HG03103 (cell line): ENCODE data around the gene PAK2.
"Not testable (repeated sequence)": the region's sequence is repeated elsewhere in the genome, so short reads cannot be mapped to it uniquely, and the experiment has no call there.

Source experiments
- ATAC-seq: cut with Tn5 transposase; IDR thresholded peaks from one replicate; pipeline ENCODE4 v1.9.1; 2021; ENCODE audit warnings: low read depth; ENCODE audit not compliant: unreplicated experiment

The PAK2 gene

GRCh38 chr3:196735751-196736150, 3.9 kb upstream of the PAK2 start:
- ATAC-seq, result no peak

DNA sequence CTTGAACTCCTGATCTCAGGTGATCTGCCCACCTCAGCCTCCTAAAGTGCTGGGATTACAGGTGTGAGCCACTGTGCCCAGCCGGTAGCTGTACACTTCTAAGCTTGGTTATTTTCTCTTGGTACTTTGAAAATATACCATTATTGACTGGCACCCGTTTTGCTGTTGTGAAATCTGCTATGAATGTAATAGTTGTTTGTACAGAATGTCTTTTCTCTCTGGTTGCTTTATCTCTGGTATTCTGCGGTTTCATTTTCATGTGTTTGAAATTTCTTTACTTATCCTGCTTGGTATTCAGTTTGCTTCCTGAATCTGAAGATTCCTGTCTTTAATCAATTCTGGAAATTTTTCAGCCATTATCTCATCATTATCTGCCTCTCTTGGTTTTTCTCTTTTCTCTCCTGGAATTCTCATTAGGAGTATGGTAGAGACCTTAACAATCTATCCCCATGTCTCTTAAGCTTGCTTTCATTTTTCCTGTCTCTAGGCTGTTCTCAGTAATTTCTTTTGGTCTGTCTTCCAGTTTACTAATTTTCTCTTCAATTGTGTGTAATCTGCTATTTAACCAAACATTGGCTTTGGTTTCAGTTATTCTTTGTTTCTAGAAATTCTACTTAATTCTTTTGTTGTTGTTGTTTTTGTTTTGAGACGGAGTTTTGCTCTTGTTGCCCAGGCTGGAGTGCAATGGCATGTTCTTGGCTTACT, 2.8 kb upstream of the PAK2 start:
- no peak for ATAC-seq

GRCh38 chr3:196737655-196738054, 2.0 kb upstream of the PAK2 start:
- ATAC-seq, result no peak

DNA sequence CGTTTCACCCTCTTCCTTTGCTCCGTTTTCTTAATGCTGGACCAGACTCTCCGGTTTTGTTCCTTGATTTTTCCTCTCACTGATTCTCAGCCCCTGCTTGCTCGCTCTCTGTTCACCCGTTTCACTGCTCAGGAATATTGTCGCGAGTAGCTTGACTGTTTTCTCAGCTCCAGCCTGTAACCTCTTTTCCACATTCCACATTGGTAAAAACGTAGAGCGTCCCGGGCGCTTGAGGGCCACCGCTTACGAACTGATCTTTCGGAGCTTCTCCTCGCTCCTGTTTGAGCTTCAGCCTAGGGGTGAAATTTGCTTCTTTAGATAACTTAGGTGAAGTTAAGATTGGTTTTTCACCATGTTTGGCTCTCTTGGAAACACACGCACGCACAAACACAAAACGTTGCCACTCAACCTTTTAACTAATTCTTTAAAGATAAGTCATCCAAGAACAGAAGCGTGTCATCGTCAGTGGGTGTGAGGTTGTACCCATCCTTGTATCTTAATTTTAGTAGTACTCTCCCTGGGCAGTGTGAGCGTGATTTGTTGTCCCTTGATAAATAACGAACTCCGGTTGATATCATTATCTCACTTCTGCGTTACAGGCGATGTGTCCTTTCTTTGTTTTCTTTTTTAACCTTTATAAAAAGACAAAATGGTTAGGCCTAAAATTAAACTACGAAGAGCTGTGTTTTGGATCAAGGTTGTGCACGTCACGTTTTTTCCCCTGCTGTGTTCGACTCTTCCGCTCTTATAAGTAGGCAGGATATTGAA, 1.0 kb downstream of the PAK2 start:
- peak; percentile 8 for ATAC-seq

GRCh38 chr3:196741249-196741889, 1.7 kb downstream of the PAK2 start:
- no peak for ATAC-seq

- ATAC-seq, result not testable (repeated sequence)
Observed at GRCh38 chr3:196743569-196743968, 3.9 kb downstream of the PAK2 start.

GRCh38 chr3:196749125-196749524, 9.5 kb downstream of the PAK2 start:
- no peak for ATAC-seq

GRCh38 chr3:196753201-196753600, 13.5 kb downstream of the PAK2 start:
- no peak for ATAC-seq

GRCh38 chr3:196754091-196754981, 14.7 kb downstream of the PAK2 start:
- no peak for ATAC-seq

GRCh38 chr3:196756732-196757131, 17.1 kb downstream of the PAK2 start:
- no peak for ATAC-seq

DNA sequence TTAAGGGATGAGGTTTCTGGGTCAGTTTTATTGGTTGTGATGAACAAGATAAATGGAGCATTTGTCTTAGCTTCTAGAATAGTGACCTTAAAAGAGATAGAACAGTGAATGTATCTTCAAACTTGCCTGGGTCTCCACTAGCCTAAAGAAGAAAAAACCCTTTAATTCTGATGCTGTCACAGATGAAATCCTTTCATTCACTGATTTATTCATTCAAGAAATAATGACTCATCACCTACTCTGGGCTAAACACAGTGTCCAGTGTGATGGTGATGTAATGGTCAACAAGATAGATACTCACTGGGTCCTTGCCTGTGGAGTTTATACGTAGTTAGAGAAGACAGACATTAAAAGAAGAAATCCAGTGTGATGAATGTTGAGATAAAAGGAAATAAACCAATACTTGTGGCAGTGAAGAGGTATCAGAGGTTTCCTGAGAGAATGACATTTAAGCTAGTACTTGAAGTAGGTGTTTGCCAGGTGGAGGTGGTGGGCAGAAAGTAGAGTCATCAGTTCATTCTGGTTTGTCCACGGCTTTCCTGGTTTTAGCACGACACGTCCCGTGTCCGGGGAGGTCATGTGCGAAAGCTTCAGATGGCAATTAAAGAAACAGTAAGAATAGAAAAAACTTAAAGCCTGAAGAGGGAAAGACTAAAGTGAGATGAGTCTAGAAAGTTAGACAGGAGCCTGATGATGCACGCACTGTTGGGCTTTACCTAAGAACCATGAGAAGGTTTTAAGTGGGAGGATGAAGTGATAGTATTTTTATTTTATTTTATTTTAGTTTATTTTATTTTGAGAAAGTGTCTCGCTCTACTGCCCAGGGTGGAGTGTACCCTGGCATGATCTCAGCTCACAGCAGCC, 18.5 kb downstream of the PAK2 start:
- no peak for ATAC-seq

DNA sequence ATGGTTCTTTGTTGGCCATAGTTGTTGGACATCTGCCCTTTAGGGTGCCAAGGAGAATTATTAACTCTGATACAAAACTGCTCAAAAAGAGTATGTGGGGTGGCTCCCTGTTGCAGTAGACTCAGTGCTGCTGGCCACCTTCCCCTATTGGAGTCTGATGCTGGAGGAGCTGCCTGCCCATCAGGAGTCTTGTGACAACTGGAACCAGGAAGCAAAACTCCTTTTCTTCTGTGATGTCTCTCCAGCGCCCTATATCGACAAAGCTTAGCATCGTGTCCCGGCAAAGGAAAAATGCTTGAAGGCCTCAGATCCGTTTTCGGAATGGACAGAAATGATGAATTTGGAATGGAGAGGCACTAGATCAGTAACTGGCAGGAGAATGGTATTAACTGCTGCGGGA, 23.5 kb downstream of the PAK2 start:
- ATAC-seq, result no peak

- ATAC-seq, result no peak
Observed at GRCh38 chr3:196765454-196765853, 25.8 kb downstream of the PAK2 start.

DNA sequence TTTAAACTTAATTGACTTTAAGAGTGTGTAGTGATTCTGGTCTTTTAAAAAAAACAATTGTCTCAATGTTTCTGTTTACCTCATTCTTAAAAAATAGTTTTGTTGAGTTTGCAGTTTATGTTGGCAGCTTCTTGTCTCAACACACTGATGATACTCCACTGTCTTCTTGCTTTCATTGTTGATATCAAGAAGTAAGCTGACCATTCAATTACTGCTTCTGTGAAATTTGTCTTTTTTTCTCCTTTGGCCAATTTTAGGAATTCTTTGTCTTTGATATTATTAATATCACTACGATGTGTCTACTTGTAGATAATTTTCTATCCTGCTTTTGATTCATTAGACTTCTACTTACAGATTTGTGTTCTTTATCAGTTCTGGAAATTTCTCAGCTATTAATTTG, 31.4 kb downstream of the PAK2 start:
- ATAC-seq, result no peak

- no peak for ATAC-seq
Observed at GRCh38 chr3:196772102-196772501, 32.4 kb downstream of the PAK2 start.

DNA sequence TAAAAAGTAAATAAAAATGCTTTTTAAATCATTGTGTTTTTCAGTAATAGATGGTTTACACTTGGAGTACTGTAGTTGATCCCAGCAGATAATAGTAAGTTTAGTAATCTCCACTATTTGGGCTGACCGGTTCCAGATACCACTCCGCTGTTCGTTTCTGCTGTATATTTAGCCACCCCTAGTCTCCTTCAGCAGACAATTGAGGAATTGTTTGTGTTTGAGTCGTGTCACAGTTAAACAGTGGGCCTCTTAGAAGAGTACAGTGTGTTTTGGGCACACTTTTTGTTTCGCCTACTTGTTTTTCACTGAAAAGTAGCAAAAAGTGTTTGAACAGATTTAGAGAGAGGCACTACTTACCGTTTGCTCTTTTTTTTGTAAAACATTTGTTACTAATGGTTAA, 33.2 kb downstream of the PAK2 start:
- no peak for ATAC-seq

- ATAC-seq, result no peak
Observed at GRCh38 chr3:196774191-196774820, 34.6 kb downstream of the PAK2 start.

GRCh38 chr3:196774848-196775422, 35.3 kb downstream of the PAK2 start:
- ATAC-seq, result no peak

GRCh38 chr3:196775938-196776337, 36.3 kb downstream of the PAK2 start:
- ATAC-seq, result no peak
